ENCODE data around the gene INPPL1.
"Not testable (repeated sequence)": the region's sequence is repeated elsewhere in the genome, so short reads cannot be mapped to it uniquely, and the experiment has no call there.

The INPPL1 gene

GRCh38 chr11:72224564-72225410, at the start of gene INPPL1:
Gene INPPL1, plus strand, starts transcription at chr11:72224767. Its CDS starts 218 bp downstream, at chr11:72224985.
- DNase-seq (ENCODE audit: low read depth in 2 of 2), result no peak

GRCh38 chr11:72177656-72178055, 46.9 kb upstream of the INPPL1 start:
- DNase-seq (ENCODE audit: low read depth in 2 of 2), result no peak

DNA sequence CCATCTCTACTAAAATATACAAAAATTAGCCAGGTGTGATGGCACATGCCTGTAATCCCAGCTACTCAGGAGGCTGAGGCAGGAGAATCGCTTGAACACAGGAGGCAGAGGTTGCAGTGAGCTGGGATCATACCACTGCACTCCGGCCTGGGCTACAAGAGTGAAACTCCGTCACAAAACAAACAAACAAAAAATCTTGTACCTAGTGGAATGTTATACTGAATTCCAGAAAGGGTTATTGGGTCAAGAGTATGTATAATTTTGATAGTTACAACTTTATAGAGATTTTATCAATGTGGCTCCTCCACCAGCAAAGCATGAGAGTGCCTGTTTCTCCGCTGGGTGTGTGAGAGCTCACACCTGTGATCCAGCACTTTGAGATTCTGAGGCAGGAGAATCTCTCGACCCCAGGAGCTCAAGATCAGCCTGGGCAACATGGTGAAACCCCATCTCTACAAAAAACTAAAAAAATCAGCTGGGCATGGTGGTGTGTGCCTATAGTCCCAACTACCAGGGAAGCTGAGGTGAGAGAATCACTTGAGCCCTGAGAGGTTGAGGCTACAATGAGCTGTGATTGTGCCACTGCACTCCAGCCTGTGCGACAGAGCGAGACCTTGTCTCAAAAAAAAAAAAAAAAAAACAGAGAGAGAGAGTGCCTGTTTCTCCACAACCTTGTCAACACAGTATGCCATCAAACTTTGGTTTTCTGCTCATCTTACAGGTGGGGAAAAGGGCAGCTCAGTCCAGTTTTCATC, 45.3 kb upstream of the INPPL1 start:
- DNase-seq (ENCODE audit: low read depth in 2 of 2), result no peak

DNA sequence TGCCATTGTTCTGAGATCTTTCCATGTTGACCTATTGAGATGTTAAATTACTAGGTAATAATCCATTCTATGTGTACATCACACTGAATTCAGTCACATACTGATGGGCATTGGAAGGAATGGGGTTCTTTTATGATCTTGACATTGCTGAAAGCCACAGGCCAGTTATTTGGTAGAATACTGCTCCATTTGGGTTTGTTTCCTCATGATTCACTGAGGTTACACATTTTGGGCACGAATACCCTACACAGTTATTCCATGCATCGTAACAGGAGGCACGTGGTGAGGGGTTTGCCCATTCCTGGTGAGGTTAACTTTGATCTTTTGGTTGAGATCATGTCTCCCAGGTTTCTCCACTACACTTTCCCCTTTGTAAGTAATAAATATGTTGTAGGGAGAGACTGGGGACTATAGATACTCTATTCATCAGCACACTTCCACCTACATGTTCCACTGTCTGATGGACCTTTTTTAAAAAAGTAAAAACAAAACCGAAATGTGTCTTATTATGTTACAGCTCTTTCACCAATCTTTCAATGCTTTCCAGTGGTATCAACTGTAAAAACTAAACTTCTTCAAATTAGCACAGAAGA, 44.7 kb upstream of the INPPL1 start:
- no peak for DNase-seq (ENCODE audit: low read depth in 2 of 2)

DNA sequence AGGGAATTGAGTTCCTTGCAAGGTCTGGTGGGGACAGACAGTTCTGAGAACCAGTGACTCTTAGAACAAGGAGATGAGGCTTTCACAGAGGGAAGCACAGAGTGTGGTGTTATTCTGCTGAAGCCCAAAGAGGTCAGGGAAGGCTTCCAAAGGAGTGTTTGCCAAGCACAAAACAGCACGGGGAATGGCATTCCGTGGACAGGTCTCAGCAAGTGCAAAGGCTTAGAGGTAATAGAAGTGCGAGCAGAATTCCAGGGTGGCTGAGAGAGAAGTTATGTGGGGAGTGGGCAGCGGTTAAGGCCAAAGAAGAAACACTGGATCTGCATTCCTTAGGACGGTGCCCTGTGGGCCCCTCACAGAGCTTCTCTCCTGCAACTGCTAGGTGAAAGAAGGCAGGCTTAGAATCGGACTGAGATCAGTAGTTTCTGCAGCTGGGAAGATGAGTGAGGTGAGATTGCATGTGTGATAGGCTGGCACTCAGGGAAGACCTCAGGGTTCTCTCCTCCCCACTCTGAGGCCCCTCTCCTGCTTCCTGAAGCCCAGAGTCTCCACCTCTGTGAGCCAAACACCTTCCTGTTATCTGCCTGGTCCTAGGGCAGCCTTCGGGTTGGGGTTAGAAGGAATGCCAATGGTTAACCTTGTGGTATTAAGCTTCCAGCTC, 43.5 kb upstream of the INPPL1 start:
- not testable (repeated sequence) for DNase-seq (ENCODE audit: low read depth in 2 of 2)

DNA sequence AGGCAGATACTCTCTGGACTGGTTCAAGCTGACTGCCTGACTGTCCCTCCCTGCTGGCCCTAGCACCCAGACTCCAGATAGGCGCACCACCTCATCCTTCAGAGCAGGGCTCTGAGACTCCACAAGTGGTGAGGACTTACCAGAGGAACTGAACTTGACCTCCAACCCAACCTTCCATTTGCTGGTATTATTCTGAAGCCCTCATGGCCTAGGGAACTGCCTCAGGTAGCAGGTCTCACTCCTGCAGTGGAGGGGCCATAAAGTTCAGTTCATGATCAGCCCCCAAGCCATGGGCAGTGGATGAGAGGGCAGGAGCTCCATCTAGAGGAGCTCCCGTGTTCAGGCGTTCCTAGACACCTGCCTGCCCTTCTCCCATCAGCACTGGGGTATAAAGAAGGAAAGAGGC, 43.0 kb upstream of the INPPL1 start:
- not testable (repeated sequence) for DNase-seq (ENCODE audit: low read depth in 2 of 2)

GRCh38 chr11:72188267-72188666, 36.3 kb upstream of the INPPL1 start:
- DNase-seq (ENCODE audit: low read depth in 2 of 2), result no peak

- no peak for DNase-seq (ENCODE audit: low read depth in 2 of 2)
Measured at GRCh38 chr11:72189455-72190250, 34.9 kb upstream of the INPPL1 start.

DNA sequence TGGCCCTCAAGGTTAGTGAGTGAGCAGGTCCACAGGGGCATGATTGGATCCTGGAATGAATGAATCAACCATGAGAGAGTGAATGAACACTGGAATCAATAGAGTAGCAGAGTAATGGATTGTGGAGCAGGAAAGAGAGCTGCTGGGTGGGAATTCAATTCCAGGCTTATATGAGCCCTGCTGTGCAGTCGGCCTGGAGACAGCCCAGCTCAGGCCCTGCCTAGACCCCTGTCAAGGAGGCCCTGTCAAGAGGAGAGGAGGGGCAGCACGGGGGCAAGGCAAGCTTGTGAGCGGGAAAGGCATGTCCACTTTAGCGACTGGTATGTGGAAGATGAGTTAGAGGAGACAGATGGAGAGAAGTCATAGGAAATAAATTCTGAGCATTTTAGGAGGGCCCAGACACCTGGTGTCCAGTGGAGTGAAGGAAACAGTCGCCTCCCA, 33.9 kb upstream of the INPPL1 start:
- no peak for DNase-seq (ENCODE audit: low read depth in 2 of 2)

DNA sequence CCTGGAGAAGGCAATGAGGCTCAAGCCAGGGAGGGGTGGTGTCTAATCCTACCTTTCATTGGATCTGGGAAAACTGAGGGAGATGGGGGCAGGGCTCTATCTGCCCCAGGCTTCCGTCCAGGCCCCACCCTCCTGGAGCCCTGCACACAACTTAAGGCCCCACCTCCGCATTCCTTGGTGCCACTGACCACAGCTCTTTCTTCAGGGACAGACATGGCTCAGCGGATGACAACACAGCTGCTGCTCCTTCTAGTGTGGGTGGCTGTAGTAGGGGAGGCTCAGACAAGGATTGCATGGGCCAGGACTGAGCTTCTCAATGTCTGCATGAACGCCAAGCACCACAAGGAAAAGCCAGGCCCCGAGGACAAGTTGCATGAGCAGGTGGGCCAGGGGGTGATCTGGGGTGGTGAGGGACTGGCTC, 32.6 kb upstream of the INPPL1 start, which contains the start of gene FOLR1:
Gene FOLR1 (plus strand): TSS at position 180 of the 421 bp plus-strand sequence. CDS start 34 bp downstream, at position 214.
- DNase-seq (ENCODE audit: low read depth in 2 of 2), result no peak

GRCh38 chr11:72195518-72196270, 28.9 kb upstream of the INPPL1 start:
- no peak for DNase-seq (ENCODE audit: low read depth in 2 of 2)

GRCh38 chr11:72201445-72201844, 23.1 kb upstream of the INPPL1 start:
- not testable (repeated sequence) for DNase-seq (ENCODE audit: low read depth in 2 of 2)

DNA sequence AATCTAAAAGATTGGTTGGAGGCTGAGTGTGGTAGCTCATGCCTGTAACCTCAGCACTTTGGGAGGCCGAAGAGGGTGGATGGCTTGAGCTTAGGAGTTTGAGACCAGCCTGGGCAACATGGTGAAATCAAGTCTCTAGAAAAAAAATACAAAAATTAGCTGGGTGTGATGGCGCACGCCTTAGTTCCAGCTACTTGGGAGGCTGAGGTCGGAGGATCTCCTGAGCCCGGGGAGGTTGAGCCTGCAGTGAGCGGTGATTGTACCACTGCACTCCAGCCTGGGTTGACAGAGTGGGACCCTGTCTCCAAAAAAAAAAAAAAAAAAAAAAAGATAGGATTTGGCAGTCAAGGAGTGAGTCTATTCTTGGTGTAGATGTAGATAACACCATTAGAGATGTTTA, 22.0 kb upstream of the INPPL1 start:
- DNase-seq (ENCODE audit: low read depth in 2 of 2), result no peak

DNA sequence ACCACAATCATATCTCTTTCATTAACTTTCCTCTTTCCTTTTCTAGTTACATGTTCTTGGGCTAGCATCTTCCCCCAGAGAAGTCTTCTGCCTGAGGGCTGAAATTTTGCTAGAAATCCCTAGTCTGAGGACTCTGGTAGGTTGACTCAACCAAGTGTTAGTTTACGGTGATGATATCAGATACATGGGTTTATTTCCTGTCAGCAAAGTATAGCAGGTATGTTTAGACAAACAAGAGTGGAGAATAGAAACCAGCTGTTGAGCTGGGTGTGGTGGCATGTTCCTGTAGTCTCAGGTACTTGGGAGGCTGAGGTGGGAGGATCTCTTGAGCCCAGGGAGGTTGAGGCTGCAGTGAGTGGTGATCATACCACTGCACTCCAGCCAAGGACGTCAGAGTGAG, 21.4 kb upstream of the INPPL1 start:
- no peak for DNase-seq (ENCODE audit: low read depth in 2 of 2)

- DNase-seq (ENCODE audit: low read depth in 2 of 2), result no peak
Measured at GRCh38 chr11:72204886-72205285, 19.7 kb upstream of the INPPL1 start.

DNA sequence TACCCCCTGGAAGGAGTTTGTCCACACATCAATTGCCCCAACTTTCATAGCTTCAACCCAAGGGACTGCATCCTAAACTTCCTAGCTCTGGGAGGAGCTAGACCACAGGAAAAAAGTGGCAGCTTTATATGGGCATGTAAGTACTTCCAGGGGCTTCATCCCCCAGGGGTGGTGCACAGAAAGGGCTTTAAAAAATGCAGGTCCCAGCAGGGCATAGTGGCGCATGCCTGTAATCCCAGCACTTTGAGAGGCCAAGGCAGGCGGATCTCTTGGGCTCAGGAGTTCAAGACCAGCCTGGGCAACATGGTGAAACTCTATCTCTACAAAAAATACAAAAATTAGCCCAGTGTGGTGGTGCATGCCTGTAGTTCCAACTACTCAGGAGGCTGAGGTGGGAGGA, 17.8 kb upstream of the INPPL1 start:
- not testable (repeated sequence) for DNase-seq (ENCODE audit: low read depth in 2 of 2)

- no peak for DNase-seq (ENCODE audit: low read depth in 2 of 2)
Measured at GRCh38 chr11:72208281-72208680, 16.3 kb upstream of the INPPL1 start.

DNA sequence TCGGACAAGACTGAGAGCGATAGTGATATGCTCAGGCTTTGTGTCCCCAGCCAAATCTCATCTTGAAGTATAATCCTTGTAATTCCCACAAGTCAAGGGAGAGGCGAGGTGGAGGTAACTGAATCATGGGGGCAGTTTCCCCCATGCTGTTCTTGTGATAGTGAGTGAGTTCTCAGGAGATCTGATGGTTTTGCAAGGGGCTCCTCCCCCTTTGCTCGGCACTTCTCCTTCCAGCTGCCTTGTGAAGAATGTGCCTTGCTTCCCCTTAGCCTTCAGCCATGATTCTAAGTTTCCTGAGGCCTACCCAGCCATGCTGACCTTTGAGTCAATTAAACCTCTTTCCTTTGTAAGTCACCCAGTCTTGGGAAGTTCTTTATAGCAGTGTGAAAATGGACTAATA, 15.5 kb upstream of the INPPL1 start:
- no peak for DNase-seq (ENCODE audit: low read depth in 2 of 2)

- DNase-seq (ENCODE audit: low read depth in 2 of 2), result no peak
Measured at GRCh38 chr11:72216638-72217037, 7.9 kb upstream of the INPPL1 start, which contains the start of gene FOLR2. Gene FOLR2, plus strand, starts transcription at chr11:72216794. Its CDS starts 1,791 bp downstream, at chr11:72218585.

- DNase-seq (ENCODE audit: low read depth in 2 of 2), result no peak
Measured at GRCh38 chr11:72217841-72218240, 6.7 kb upstream of the INPPL1 start.
